Measurements from ENCODE around the gene TSBP1.
"Not testable (repeated sequence)": the region's sequence is repeated elsewhere in the genome, so short reads cannot be mapped to it uniquely, and the experiment has no call there.

GRCh38 chr6:32359225-32359624 lies 12.5 kb downstream of the TSBP1 start:
- not testable (repeated sequence) for TF ChIP-seq CTCF (IDR thresholded peaks at IDR 0.05; ENCODE audit: borderline replicate concordance, extremely low read depth, low read length, poor library complexity, severe bottlenecking); EZH2 (IDR thresholded peaks at IDR 0.05; ENCODE audit: borderline replicate concordance, low read depth, low read length, severe bottlenecking)
